KBM-7 (cell line): ENCODE data around the gene FARP1.

Source experiments
- DNase-seq: peaks from one replicate; pipeline ENCODE4 v3.0.0-alpha.2; 2015
- in situ Hi-C: fragments of 300-500 bp; cut with MboI; formaldehyde crosslinking; loops from 2 replicates; pipeline ENCODE4 v1.14.3; 2020; ENCODE audit warnings: low sequenced_read_pairs, low pct_unique_long_range_greater_than_20kb, mixed read lengths

FARP1 gene

DNA sequence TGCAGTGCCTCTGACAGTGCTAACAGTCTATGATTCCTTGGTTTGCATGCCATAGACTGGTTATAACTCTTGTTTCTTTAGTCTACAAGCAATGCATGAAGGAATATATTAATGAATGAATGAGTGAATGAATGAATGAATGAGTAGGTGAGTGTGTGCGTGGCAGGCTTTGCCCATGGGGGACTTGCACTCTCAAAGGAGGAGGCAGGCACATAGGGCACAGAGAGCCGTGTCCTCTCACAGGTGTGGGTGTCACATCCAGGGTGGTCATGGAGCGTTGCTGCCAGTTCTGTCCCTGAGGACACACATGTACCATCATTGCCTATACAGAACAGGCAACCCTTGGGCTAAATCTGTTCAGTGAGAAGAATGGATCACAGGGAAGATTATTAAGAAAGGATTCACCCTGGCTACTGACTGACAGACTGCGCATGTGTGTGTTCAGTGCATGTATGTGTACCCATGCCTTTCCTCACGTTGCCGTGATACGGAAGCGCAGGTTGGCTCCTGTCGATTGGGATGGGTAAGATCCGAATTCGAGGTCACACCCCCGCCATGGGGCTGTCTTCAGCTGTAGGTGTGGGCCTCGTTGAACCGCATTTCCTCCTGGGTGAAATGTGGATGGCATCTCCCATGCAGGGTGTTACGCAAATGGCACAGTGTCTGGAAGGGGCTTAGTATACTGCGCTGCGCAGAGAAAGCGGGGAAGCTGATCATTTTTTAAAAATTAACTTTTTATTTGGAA is 272.6 kb downstream of the FARP1 start:
- in situ Hi-C loops: no loop called here

DNA sequence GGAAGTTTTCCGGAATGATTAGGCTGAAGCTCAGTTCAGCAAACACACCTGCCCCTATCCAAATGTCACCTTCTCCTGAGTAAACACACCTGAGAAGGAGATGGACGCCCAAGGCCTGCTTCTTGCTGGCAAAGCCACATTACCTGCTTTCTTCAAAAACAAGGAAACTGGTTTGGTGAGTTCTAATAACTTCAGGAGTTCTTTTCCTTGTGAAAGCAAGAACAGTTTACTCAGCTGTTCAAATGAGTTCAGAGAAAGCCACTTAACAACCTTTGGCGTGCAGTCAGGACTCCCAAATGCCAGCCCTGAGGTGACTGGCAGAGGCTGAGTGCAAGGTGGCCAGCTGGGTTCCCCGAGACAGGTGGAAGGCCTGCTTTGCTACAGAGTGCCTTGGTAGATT is 273.5 kb downstream of the FARP1 start:
- in situ Hi-C loops: no loop called here
- DNase-seq: no peak

More for the DNA sequence above, 272.6 kb downstream of the FARP1 start:
- no peak for DNase-seq

DNA sequence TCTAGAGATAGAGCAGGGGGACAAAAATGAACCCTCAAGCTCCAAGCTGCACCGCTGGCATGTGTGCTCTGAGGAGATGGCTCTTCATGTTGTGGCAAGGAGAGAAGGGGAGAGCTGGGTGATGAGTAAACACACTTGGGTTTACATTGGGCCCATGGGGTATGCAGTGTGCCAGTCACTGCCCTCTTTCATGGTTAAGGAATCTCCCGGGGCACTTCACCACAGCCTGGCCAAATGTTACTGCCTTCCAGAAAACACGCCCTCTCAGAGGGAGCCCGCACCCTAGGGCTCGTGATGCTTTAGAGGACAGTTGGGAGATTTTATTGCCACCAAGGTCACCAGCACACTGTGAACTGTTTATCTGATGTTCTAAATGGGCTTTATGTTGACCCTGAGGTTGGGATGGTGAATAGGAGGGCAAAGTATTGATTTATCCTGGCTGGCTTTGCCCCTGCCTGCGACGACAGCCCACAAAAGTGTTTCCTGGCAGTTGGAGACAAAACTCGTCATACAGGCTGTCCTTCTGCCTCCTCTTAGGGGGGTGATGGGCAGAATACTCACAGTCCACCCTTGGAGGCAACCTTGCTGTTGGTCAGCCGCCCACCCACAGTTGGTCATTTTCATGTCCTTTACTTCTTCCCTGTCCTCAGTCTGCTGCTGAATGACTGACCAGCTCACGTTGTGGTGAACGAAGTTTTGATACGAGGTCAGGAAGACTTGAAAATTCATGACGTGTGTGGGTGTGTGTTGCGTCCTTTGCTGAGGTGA is 277.1 kb downstream of the FARP1 start:
- in situ Hi-C loops: no loop called here
- no peak for DNase-seq

DNA sequence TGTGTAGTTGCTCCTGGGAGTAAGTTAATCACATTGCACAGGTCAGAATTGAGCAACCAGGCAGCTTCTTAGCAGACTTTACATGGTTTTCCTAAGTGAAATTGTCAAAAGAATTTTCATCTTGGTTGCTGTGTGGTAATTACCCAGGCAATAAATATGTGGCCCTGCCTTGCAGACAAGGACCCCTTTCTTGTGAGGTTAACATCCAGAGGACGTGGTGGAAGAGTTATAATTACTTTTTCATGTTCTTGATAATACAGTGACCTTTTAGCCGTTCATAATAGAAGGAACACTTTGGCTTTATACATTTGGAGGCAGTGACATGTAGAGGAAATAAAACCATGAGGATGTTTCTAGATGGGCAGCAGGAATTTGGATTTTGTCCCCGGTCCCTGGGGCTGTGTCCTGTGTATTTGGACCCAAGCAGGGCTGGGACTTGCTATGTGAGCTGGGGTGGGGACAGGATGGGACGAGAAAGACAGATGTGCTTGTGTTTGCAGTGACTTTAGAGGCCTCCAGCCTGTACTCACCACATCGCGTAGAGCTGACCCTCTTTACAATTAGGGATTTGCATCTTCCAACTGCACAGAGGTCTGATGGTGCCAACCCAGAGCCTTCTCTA is 277.8 kb downstream of the FARP1 start:
- in situ Hi-C loops: no loop called here
- DNase-seq: no peak

DNA sequence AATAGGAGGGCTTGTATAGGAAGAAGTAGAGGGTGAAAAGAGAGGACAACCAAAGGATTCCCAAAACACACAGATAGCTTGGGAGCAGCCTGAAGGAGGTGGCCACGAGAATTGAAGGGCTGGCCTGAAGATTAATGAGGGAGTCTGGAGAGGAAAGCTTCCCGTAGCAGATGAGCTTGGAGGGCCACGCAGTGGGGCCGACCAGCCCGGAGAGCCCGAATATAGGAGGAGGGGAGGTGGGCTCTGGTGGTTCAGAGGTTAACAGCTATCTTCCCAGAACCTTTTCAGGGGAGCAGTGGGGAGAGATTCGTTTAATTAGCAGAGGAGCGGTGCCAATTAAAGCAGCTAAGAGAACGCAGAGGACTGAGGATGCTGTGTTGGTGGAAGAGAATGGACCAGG is 279.2 kb downstream of the FARP1 start:
- no peak for DNase-seq
- in situ Hi-C loops: no loop called here

DNA sequence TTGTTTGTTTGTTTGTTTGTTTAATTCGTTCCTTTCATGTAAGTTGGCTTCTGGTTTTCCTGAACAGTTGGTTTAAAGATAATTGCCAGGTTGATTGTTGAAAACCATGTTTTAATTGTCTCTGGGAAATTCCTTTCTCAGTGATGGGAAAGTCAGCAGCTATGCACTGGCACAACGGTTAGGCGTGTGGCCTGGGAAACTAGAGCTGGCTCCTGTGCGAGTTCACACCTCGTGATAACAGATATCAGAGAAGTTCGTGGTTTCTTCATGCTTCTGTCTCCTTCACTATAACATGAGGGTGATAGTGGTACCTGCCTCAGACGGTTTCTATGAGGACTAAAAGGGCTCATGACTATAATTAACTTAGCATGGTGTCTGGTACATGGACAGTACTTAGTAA is 280.5 kb downstream of the FARP1 start:
- in situ Hi-C loops: no loop called here
- no peak for DNase-seq

DNA sequence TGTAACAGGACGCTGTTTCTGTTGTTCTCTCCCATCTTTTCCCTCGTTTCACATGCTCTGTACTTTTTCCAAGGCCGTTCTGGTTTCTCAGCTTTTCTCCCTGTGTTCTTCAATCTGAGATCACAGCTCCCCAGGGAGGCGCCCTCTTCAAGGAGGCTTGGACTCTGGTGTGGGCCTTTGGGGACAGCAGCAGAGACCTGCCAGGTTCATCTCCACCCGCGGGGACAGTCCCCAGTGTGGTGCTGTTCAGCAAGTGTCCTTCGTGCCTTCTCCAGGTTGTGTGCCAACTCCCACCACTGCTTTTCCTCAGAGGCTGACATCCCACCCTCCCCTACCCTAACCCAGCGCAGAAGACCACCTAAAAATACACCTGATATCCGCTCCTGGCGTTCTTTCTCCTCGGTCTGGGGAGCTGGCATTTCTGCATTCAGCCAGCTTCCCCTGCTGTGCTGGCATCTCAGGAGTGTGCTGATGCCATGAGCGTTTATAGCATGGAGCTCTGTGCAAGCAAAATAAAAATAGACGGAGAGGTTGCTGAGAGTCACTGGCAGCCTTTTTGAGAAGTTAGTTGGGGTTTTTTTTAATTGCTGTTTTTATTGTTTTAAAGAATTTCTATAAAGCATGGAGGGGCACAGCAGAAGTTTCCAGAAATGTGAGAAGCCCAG is 284.6 kb downstream of the FARP1 start:
- no peak for DNase-seq
- in situ Hi-C loops: loop anchor here (25.0 kb wide), 1 partner anchor 565 kb away; no protein-coding TSS in a partner anchor

DNA sequence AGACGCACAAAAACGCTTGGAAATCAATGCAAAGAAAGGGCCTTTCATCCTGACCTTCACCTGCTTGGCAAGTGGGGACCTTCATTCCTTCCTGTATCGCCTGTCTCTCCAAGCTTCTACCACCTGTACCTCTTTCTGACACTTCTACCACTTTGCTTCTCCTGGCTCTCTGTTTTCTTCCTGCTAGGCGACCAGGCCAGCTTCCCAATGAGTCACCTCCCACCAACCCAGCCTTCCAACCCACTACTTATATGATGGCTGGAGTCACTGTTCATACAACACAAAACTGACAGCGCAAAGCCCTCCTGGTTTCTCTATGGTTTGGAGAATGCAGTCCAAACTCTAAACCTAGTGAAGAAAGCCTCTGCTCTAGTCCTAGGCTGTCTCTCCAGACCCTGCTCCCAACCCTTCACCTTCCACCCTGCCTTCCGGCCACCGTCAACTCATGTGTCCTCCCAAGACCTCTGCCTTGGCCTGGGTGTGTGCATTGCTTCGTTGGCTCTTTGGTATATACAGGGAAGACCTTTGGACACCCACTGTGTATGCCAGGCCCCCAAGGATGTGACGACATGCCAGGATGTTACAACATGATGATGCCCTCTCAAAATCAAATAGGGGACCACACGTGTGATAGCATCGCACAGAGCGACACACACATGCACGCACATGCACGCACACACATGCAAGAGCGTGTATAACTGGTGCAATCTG is 285.5 kb downstream of the FARP1 start:
- in situ Hi-C loops: loop anchor here (25.0 kb wide), 1 partner anchor 566 kb away; no protein-coding TSS in a partner anchor

DNA sequence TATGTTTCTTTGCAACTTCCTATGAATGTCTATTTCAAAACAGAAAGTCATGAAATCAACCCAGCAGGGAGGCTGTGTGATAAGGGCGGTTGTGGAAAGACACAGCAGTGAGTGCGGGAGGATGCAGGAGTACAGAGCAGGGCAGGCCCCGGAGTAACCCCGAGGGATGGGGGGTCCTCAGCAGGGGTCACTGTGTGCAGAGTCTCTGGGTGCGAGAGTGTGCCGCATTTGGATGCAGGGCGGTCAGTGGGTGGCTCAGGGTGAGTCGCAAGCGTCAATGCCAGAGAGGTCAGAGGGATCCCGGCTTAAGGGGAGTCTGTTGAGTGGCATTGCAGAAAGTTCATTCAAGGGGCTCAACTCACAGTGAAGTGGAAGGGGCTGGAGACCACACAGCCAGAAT is 286.2 kb downstream of the FARP1 start:
- no peak for DNase-seq
- in situ Hi-C loops: loop anchor here (25.0 kb wide), 1 partner anchor 567 kb away; no protein-coding TSS in a partner anchor

More for the DNA sequence above, 285.5 kb downstream of the FARP1 start:
- no peak for DNase-seq

DNA sequence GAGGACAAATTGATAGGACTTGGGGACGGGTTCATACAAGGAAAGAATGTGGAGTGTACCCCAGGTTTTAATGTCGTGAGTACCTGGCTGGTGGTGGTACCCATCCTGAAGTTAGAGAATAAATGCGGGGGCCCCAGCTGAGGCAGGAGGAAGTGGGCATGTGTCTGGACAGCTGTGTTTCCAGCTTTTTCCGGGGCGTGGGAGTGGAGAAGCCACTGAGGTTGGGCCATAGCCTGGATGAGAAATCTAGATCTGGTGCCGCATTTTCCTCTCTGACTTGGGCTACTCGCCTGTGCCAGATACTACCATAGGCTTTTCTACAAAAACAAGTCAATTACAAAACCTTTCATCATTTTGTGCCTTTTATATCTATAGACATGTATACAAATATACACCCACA is 286.6 kb downstream of the FARP1 start:
- in situ Hi-C loops: loop anchor here (25.0 kb wide), 1 partner anchor 567 kb away; no protein-coding TSS in a partner anchor
- DNase-seq: no peak

DNA sequence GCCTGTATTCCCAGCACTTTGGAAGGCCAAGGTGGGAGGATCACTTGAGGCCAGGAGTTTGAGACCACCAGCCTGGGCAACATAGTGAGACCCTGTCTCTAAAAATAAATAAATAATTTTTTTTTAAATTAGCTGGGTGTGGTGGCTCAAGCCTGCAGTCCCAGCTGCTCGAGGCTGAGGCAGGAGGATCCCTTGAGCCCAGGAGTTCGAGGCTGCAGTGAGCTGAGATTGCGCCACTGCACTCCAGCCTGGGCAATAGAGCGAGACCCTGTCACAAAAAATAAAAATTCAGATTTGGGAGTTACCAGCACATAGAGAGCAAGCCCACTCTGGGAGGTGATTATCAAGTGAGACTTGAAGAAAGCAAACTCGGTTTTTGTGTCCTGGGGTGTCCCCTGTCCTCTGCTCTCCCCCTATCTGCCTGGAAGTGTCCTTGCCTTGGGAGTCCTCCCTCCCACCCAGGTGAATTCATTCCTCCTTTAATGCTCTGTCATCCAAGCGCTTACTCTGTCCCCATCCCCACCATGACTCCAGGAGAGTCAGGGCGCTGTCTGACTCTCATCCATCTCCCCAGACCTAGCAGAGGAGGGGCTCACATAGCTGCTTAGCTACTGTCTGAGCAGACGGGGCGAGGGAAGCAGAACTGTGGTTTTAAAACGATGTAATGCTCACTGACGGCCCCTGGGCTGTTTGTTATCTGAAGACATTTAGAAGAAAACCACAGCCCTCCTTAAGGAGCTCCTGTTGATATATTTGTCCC is 287.3 kb downstream of the FARP1 start:
- in situ Hi-C loops: loop anchor here (25.0 kb wide), 1 partner anchor 568 kb away; no protein-coding TSS in a partner anchor
- DNase-seq: no peak

DNA sequence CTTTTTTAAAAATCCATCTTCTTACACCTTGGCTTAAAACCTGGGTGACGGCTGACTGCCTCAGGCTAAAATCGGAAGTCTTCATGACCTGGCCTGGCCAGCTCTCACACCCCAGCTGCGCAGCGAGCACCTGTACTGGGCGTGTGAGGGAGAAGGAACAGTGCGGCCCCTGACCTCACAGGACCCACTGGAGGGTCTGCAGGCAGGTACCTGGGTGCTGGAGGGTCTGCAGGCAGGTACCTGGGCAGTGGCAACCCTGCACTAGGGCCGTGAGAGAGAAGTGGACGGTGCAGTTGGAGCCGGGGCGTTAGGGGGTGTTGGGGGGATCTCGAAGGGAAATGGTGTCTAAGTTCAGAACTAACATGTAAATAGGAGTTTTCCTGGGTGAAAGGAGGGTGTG is 289.7 kb downstream of the FARP1 start:
- no peak for DNase-seq
- in situ Hi-C loops: loop anchor here (25.0 kb wide), 1 partner anchor 570 kb away; no protein-coding TSS in a partner anchor

DNA sequence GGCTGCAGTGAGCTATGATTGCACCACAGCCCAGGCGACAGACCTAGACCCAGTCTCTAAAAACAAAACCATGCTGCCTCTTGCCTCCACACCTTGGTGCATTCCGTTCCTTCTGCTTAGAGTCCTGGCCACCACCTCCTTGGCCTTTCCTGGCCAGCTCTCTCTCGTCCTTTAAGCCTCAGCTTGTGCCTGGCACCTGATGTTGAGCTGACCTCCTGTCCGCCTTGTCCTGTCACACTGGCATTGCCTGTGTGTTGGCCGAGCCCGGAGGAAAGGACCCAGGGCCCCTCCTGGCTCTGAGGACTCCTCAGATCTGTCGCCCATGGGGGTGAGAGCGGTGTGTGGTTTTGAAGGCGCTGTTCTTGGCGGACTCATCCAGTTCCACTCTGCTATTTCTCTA is 290.8 kb downstream of the FARP1 start:
- in situ Hi-C loops: loop anchor here (25.0 kb wide), 1 partner anchor 571 kb away; no protein-coding TSS in a partner anchor
- no peak for DNase-seq

DNA sequence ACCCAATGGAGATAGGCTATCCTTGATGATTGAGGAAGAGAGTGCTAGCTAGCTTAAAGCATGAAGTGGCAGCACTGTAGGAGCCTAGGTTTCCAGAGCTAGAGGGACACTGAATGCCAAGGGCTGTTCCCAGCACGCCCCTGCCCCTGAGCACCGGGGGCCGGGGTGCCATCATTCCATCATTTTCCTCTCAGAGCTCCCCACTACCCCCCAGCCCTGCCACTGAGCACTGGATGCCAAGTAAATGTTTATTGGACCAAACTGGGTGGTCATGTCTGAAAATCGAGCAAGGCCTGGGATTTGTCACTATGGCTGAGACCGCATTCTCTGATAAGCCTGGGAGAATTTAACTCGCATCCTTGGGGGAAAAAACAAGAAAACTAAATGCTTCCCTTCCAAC is 291.2 kb downstream of the FARP1 start:
- in situ Hi-C loops: loop anchor here (25.0 kb wide), 1 partner anchor 572 kb away; no protein-coding TSS in a partner anchor
- no peak for DNase-seq

DNA sequence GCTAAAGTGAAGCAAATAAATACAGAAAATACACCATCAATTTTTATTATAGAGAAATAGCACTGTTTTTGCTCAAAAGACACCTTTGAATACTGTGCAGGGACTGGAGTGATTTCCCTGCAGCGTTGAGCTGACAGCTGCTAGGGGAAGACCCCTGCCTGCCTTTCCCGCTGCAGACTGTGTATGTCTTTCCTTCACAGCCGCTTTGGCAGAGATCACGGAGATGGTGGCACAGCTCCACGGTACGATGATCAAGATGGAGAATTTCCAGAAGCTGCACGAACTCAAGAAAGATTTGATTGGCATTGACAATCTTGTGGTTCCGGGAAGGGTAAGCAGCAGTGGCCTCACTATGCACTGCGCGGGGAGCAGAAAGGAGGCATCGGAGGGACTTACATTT is 292.5 kb downstream of the FARP1 start:
- in situ Hi-C loops: loop anchor here (25.0 kb wide), 1 partner anchor 573 kb away; no protein-coding TSS in a partner anchor

DNA sequence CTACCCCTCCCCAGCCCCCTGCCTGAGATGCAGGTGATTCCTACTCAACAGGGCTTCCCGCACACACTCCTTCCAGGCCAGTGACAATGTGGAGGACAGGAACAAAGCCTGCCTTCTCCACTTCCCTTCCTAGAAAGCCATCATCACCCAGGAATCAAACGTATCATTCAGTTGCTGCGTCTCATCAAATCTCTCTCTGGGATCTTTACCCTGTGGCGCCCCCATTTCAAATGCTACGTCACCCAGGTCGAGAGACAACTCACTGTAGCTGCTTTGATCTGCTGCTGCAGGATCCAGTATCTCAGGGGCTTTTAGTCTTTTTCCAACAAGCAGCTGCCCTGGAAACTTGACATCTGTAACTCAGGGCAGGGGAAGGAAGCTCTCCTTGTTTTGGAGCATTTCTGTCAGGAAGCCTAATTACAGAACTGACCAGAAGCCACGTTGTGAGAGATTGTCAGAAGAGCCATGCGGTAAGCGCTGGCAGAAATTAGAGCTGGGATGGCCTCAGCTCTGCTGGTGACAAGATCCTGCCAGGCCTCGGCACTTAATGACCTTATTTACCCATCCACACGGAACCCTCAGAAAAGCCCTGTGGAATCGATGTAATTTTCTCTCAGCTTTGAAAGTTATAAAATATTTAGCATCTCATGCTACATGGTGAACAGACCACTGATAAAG is 293.5 kb downstream of the FARP1 start:
- DNase-seq: no peak
- in situ Hi-C loops: loop anchor here (25.0 kb wide), 1 partner anchor 574 kb away; no protein-coding TSS in a partner anchor

More for the DNA sequence above, 292.5 kb downstream of the FARP1 start:
- no peak for DNase-seq
